COLO668 (cell line): ENCODE results near the gene NAV2.

Experiments used
- DNase-seq: peaks from one replicate; lab custom pipeline; 2025; ENCODE audit not compliant: unreplicated experiment; lab: John Stamatoyannopoulos, UW

Gene NAV2

GRCh38 chr11:19715373-19715772 is 2.7 kb downstream of the NAV2 start:
- no peak for DNase-seq

DNA sequence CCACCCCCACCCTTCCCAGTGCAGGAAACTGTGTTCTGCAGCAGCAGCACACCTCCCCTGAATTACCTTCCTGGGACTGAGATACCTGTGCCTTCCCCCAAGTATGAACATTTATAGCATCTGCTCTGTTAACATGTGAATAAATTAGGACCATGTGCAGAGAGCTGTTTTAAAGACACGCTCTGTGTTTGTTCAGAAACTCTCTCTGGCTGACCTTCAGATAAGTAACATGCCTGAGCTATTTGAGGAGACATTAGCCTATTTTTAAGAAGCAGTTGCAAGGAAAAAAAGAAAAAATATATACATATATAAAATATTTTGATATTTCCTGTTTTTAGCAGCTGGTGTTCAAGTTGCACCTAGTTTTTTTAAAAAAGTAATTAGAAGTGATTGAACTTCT is 5.4 kb downstream of the NAV2 start:
- no peak for DNase-seq

DNA sequence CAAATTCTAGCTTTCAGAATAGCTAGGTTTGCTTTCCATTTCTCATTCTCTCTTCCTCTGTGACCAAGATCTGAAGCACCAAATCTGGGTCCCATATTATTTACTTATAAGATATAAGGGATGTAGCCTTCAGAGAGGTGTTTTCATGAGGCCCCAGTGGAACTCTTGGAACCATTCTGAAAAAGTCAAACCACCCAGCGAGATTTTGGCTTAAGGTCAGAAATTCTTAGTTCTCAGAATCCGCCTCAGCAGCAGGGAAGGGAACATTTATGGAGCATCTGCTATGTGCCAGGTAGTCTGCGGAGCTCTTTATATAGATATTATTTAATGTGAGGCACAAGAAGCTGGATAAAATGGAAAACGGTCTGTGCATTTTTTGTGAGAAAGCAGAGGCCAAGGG is 6.3 kb downstream of the NAV2 start:
- DNase-seq: no peak

GRCh38 chr11:19719960-19720359 is 7.3 kb downstream of the NAV2 start:
- DNase-seq: no peak

GRCh38 chr11:19721176-19721575 is 8.5 kb downstream of the NAV2 start:
- no peak for DNase-seq

DNA sequence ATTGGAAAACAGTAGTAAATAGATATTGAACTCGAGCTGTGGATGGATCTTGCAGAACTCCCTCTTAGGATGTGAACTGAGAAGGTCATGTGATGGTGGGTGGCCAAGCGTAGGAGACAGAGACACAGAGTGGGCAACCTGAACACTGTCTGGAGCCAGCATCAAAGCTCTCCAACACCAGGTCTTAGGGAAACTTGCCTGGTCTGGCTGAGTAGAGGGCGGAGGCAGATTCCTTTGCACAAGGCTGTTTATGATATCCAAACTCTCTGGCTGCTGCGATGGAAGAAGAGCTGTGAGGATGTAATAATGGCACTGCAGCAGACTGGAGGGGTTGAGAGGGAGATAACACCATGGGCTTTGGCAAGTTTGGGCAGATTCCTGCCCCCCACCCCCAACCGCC is 10.1 kb downstream of the NAV2 start:
- no peak for DNase-seq

DNA sequence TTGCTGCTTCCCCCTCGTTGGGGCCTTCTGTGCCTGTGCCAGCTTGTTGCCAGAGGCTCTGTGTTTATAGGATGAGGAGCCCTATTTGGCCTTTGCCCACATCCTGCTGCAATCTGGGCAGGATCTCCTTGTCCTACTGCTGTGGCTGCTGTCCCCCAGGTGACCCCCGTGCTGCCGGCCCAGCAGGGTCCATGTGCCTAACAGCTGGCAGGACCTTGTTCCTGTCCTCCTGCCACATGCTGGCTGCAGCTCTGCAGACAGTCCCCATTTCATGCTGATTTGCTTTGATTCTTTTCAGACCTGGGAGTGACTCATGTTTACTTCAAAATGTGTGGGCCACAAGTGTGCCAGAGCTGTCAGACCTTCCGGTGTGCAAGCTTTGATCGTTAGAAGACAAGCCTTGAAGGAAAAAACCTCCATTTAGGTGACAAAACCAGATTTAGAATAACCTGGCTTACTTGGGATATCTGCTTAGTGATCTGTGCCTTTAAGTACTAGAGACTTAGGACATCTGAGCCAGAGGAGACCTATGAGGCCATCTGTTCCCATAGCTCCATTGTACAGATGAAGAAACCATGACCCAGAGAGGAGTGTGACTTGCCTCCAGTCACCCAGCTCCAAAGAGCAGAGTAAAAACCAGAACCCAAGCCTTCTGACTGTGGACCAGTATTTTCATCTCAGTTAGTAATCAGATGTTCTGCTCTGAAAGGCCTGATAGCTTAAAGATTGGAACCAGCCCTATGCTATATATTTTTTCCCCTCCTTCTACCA is 11.1 kb downstream of the NAV2 start:
- DNase-seq: no peak

- DNase-seq: no peak
Observed at GRCh38 chr11:19724765-19725164, 12.1 kb downstream of the NAV2 start.

- no peak for DNase-seq
Observed at GRCh38 chr11:19725379-19726079, 12.9 kb downstream of the NAV2 start.

DNA sequence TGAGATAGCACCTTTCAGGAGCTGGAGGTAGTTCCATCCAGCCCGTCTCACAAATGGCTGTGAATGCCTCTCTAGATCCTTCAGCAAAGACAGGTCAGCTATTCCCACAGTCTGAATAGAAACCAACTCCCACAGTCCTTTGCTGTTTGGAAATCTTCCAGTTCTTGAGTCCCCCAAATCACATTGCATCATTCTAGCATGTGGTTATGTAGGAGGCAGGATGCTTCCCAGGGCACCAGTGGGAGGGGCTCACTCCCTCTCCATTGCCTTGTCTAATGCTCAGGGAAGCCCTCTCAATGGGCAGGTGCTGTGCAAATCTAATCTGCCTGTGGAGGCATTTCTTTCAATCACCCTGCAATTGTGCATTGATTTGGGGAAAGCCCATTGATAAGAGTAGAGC is 14.6 kb downstream of the NAV2 start:
- DNase-seq: no peak

DNA sequence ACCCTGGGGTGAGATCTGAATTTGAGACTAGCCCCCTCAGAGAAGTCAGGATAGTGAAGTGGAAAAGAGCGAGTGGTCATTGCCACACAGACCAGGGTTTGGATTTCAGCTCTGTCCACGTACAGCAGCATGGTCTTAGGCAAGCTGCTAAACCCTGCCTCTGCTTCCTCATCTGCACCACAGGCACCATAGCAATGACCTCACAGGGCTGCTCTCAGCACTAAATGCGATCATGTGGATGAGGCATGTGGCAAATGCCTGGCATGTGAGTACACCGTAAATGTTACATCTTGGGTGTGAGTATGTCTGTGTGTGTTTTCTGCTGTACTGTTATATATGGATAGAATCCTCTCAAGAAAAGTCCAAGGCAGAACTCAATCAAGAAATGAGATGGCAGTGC is 15.8 kb downstream of the NAV2 start:
- no peak for DNase-seq

GRCh38 chr11:19729141-19729540 is 16.5 kb downstream of the NAV2 start:
- no peak for DNase-seq

DNA sequence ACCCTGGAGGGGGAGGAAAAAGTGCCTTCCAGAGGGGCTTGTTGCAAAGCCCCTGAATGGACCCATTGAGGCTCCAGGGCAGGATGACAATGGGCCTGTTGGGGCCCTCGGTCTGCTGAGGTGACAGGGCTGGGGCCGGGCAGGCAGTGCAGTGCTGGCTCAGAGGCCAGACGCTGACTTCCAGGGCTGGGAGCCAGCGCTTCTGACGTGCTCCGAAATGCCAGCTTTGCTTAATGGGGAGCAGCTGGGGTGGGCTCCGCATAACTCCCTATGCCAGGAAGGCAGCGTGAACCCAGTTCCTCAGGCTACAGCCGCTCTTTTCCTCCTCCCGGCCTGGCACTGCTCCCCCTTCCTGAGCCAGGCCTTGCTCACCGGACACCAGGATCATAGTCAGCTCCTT is 17.7 kb downstream of the NAV2 start:
- DNase-seq: no peak

- DNase-seq: no peak
Observed at GRCh38 chr11:19734171-19734570, 21.5 kb downstream of the NAV2 start.

GRCh38 chr11:19735157-19735908 is 22.7 kb downstream of the NAV2 start:
- no peak for DNase-seq

- peak; percentile 28 for DNase-seq
Observed at GRCh38 chr11:19735909-19736498, 23.4 kb downstream of the NAV2 start.

GRCh38 chr11:19736831-19737230 is 24.2 kb downstream of the NAV2 start:
- DNase-seq: no peak

DNA sequence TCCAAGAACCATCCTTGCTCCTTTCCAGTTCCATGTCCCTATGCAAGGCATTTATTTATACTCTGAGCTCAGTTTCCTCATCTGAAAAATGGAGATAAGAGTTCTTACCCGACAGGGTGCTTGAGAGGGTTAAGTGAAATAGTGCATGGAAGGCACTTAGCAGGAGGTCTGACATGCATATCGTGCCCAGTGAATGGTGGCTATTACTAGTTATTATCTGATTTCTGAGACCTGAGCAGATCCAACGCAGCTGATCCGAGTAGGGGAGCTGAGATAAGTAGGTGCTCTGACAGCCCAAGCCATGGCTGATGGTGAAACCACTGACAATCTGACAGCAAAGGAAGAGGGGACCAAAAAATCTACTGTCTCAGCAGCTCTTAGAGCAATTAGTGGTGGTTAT is 24.9 kb downstream of the NAV2 start:
- no peak for DNase-seq

- DNase-seq: no peak
Observed at GRCh38 chr11:19738124-19738523, 25.5 kb downstream of the NAV2 start.

- no peak for DNase-seq
Observed at GRCh38 chr11:19739872-19740271, 27.2 kb downstream of the NAV2 start.

GRCh38 chr11:19740586-19740985 is 27.9 kb downstream of the NAV2 start:
- no peak for DNase-seq
